ENCODE measurements around the gene CRABP1.
"Not testable (repeated sequence)": the region's sequence is repeated elsewhere in the genome, so short reads cannot be mapped to it uniquely, and the experiment has no call there.

Gene CRABP1

GRCh38 chr15:78374436-78375393 is 34.6 kb downstream of the CRABP1 start:
- no peak for DNase-seq (ENCODE audit: low read depth, low spot score)

GRCh38 chr15:78380143-78380542 is 40.0 kb downstream of the CRABP1 start:
- not testable (repeated sequence) for DNase-seq (ENCODE audit: low read depth, low spot score)

GRCh38 chr15:78382114-78382880 is 42.1 kb downstream of the CRABP1 start:
- no peak for DNase-seq (ENCODE audit: low read depth, low spot score)

DNA sequence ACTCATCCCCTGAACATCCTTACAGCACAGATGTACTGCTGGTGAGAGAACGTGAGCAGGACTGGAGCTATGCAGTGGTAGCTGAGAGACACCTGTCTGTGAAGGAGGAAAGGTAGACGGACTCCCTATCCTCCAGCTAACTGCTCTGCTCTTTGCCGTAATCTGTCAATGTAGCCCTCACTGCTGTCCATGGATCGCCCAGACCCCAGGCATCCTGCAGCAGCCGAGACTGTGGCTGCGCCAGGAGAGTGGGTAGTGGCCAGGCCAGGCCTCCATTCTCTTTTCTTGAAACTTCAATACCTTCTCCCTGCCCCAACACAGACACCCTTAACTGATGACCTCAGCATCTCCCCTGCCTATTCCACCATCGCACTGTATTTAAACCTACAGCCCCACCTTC is 44.5 kb downstream of the CRABP1 start:
- DNase-seq (ENCODE audit: low read depth, low spot score), result no peak

GRCh38 chr15:78387246-78388037 is 47.3 kb downstream of the CRABP1 start:
- DNase-seq (ENCODE audit: low read depth, low spot score), result no peak

DNA sequence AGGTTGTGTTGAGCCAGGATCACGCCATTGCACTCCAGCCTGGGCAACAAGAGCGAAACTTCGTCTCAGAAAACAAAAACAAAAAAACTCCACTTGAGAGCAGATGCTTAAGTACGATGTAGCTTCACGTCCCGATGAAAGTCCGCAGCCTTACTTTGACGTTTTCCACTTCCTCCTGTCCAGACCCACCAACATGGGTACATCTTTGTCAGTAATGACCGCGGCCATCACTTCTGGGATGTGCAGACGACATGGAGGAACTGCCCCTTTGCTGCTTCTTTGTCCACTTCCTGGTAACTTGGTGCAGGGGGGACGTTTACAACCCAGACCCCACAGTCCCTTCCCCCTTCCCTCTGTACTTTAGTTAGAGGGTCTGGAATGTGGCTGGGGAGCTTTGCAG is 48.7 kb downstream of the CRABP1 start:
- DNase-seq (ENCODE audit: low read depth, low spot score), result peak; percentile 54

- peak; percentile 64 for DNase-seq (ENCODE audit: low read depth, low spot score)
These were observed 49.2 kb downstream of the CRABP1 start for GRCh38 chr15:78389322-78389721.

- DNase-seq (ENCODE audit: low read depth, low spot score), result no peak
These were observed 49.6 kb downstream of the CRABP1 start for GRCh38 chr15:78389738-78390137.

DNA sequence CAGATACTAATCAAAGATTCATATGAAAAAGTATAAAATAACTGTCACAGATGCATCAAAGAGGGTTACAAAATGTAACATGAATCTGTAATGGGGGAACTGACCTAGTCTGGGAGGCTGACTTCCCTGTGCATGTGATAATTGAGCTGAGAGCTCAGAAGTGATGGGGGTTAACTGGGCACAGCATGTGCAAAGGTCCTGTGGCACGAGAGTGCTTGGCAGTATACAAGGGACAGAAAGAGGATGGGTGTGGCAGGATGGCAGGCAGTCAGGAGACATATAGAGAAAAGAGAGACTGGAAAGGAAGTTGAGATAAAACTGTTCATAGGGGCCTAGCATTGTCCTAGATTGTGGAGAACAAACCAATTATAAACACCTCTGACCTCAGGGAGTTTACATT is 50.1 kb downstream of the CRABP1 start:
- no peak for DNase-seq (ENCODE audit: low read depth, low spot score)

DNA sequence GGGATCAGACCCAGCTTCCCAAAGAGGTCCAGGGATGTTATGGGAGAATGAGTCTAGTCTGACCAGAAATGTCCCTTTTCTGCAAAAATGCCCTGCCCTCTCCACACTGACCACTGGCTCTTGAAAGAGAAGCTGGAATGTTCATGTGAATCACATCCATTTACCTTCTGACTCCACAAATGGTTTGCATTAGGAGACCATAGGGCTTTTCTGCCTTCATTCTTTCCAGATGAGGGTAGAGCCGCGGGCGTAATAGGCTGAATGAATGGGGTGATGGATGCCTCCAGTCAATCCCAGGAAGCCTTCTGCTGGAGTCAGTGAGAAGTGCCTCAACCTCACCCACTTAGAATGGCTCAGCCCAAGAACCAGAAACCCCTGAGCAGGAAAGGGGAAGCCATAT is 50.7 kb downstream of the CRABP1 start:
- DNase-seq (ENCODE audit: low read depth, low spot score), result no peak

- DNase-seq (ENCODE audit: low read depth, low spot score), result no peak
These were observed 51.6 kb downstream of the CRABP1 start for GRCh38 chr15:78391781-78392180.

DNA sequence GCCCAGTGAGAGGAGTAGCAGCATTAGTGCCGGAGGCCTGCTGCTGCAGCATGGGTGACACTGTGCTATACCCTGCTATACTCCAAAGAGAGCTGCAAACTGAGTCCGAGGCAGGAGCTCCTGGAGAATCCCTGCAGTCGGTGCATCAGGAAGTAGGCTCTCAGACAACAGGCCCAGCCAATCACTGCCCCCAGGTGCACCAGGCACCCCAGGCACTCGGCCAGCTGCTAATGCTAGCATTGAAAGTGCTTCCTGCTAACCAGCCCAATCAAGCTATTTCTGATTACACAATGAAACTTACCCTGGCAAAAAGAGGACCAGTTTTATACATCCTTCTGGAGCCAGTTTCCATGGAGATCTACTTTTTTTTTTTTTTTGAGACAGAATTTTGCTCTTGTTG is 52.3 kb downstream of the CRABP1 start:
- no peak for DNase-seq (ENCODE audit: low read depth, low spot score)

DNA sequence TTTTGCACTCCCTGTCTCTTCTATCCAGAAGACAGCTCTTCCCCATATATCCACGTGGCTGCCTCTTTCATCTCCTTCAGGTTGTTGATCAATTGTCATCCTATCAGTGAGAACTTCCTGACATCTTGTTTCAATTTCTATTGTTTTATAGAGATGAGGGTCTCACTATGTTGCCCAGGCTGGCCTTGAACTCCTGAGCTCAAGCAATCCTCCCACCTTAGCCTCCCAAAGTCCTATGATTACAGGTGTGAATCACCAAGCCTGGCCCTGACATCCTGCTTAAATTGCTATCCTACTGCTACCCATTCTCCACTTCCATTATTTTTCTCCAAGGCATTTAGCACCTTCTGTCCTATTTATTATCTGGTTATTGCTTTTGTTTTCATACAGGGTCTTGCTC is 53.0 kb downstream of the CRABP1 start:
- DNase-seq (ENCODE audit: low read depth, low spot score), result no peak

GRCh38 chr15:78394026-78394425 is 53.9 kb downstream of the CRABP1 start:
- no peak for DNase-seq (ENCODE audit: low read depth, low spot score)

DNA sequence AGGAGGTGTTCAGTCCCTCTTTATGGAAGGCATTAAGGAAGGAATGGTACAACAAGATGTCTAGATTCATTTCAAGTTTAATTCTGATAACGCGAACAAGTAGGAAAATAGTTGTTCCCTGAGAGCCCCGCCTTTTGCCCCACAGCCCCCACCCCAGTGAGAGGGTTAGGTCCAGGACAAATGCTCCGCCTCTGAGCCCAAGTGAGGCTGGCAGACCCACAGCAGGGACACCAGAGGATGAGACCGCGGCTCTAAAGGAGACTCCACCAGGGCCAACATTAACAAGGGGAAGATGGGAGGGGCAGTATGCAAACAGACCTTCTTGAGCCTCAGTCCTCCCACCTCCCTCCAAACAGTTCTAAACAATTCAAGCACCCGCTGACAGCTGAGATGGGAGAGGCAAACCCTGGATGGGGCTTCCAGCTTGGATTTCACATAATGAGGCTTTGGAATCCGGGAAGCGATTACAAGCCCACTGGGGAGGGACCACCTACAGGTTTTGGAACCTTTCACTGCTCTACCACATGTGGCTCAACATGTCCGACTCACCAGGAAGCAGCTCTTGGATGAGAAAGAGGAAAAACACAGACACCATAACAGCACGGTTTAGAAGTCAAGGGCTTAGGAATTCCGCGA is 54.9 kb downstream of the CRABP1 start:
- DNase-seq (ENCODE audit: low read depth, low spot score), result peak; percentile 89

GRCh38 chr15:78396186-78396814 is 56.1 kb downstream of the CRABP1 start:
- DNase-seq (ENCODE audit: low read depth, low spot score), result no peak

- peak; percentile 65 for DNase-seq (ENCODE audit: low read depth, low spot score)
These were observed 56.8 kb downstream of the CRABP1 start for GRCh38 chr15:78396976-78397375.

GRCh38 chr15:78397382-78397781 is 57.2 kb downstream of the CRABP1 start:
- DNase-seq (ENCODE audit: low read depth, low spot score), result no peak

Data from ELF-1 (cell line).